Activated T-cell treated with anti-CD3 and anti-CD28 coated beads, Interleukin-2, amount 50 U/mL, for 4 hours (primary cell): ENCODE measurements around the gene C1QTNF3. TPM values are rescaled to one million over a fixed set of nuclear protein-coding genes. Genes with fewer than 3 reads are reported as not detected.
A peak's percentile ranks its signal among the peaks of the same experiment; 100 is the strongest.
"Not testable (repeated sequence)": the region's sequence is repeated elsewhere in the genome, so short reads cannot be mapped to it uniquely, and the experiment has no call there.

Source experiments
- ATAC-seq, 2 donors: fragments of 200-7000 bp; cut with Tn5 transposase; one replicate each; pipeline ENCODE4 v1.10.0; 2021
- DNase-seq: peaks from one replicate; pipeline ENCODE4 v3.0.0-alpha.2; 2020
- H3K27me3 Mint-ChIP-seq: one replicate; pipeline ENCODE4 v1.8.0; 2021; ENCODE audit warnings: low read depth, mixed read lengths
- H3K36me3 Mint-ChIP-seq: one replicate; pipeline ENCODE4 v1.8.0; 2022; ENCODE audit warnings: mixed read lengths; ENCODE audit not compliant: insufficient read depth
- H3K4me1 Mint-ChIP-seq: one replicate; pipeline ENCODE4 v1.8.0; 2021; ENCODE audit warnings: low read depth, mixed read lengths
- H3K4me3 Mint-ChIP-seq: one replicate; pipeline ENCODE4 v1.8.0; 2021; ENCODE audit warnings: mild to moderate bottlenecking, moderate library complexity, mixed read lengths
- H3K9me3 Mint-ChIP-seq: one replicate; pipeline ENCODE4 v1.8.0; 2021; ENCODE audit warnings: mixed read lengths
- total RNA-seq, 3 donors: library from RNA; stranded (reverse); gene quantifications; one replicate each; pipeline ENCODE4 v1.2.1, GENCODE V29; 2021

C1QTNF3 gene
- total RNA-seq, 3 donors from 2014 or later: 0.58 to 0.76 (median 0.73) TPM

GRCh38 chr5:34040472-34040871, 2.5 kb downstream of the C1QTNF3 start:
- no peak for DNase-seq
- H3K9me3 Mint-ChIP-seq: no peaks in the 10 kb centered on the region
- no peaks in the 10 kb centered on the region for H3K4me1 Mint-ChIP-seq
- no peaks in the 10 kb centered on the region for H3K27me3 Mint-ChIP-seq
- H3K4me3 Mint-ChIP-seq: no peak overlapping the region
- peaks cover 9% of the 10 kb centered on the region for H3K36me3 Mint-ChIP-seq
- no peak for ATAC-seq

GRCh38 chr5:34039398-34040157, 3.4 kb downstream of the C1QTNF3 start:
- H3K27me3 Mint-ChIP-seq: no peaks in the 10 kb centered on the region
- DNase-seq (no peak), ATAC-seq (no peak)
- H3K4me3 Mint-ChIP-seq: no peak overlapping the region
- H3K36me3 Mint-ChIP-seq: peaks cover 11% of the 10 kb centered on the region
- no peaks in the 10 kb centered on the region for H3K4me1 Mint-ChIP-seq
- H3K9me3 Mint-ChIP-seq: no peaks in the 10 kb centered on the region

GRCh38 chr5:34038838-34039237, 4.2 kb downstream of the C1QTNF3 start:
- no peak for ATAC-seq
- Mint-ChIP-seq H3K9me3 (no peaks in the 10 kb centered on the region), H3K4me3 (no peak overlapping the region), H3K4me1 (no peaks in the 10 kb centered on the region), H3K27me3 (no peaks in the 10 kb centered on the region), H3K36me3 (peaks cover 11% of the 10 kb centered on the region)
- DNase-seq: no peak

GRCh38 chr5:34038390-34038789, 4.6 kb downstream of the C1QTNF3 start:
- no peak overlapping the region for H3K4me3 Mint-ChIP-seq
- no peaks in the 10 kb centered on the region for H3K9me3 Mint-ChIP-seq
- H3K4me1 Mint-ChIP-seq: no peaks in the 10 kb centered on the region
- DNase-seq (no peak), ATAC-seq (no peak)
- H3K27me3 Mint-ChIP-seq: no peaks in the 10 kb centered on the region
- H3K36me3 Mint-ChIP-seq: peaks cover 15% of the 10 kb centered on the region

GRCh38 chr5:34037726-34038125, 5.3 kb downstream of the C1QTNF3 start:
- DNase-seq: no peak
- no peaks in the 10 kb centered on the region for H3K27me3 Mint-ChIP-seq
- no peak overlapping the region for H3K4me3 Mint-ChIP-seq
- H3K4me1 Mint-ChIP-seq: no peaks in the 10 kb centered on the region
- H3K9me3 Mint-ChIP-seq: no peaks in the 10 kb centered on the region
- no peak for ATAC-seq
- peaks cover 20% of the 10 kb centered on the region for H3K36me3 Mint-ChIP-seq

- Mint-ChIP-seq H3K36me3 (peaks cover 20% of the 10 kb centered on the region), H3K27me3 (no peaks in the 10 kb centered on the region), H3K4me1 (no peaks in the 10 kb centered on the region), H3K9me3 (no peaks in the 10 kb centered on the region), H3K4me3 (no peak overlapping the region)
- DNase-seq (no peak), ATAC-seq (no peak)
Observed at GRCh38 chr5:34035756-34036155, 7.3 kb downstream of the C1QTNF3 start.

GRCh38 chr5:34034534-34035327, 8.3 kb downstream of the C1QTNF3 start:
- Mint-ChIP-seq H3K4me3 (no peak overlapping the region), H3K9me3 (no peaks in the 10 kb centered on the region), H3K27me3 (no peaks in the 10 kb centered on the region), H3K4me1 (no peaks in the 10 kb centered on the region), H3K36me3 (peaks cover 20% of the 10 kb centered on the region)
- DNase-seq: no peak
- no peak for ATAC-seq

GRCh38 chr5:34031966-34032365, 11.0 kb downstream of the C1QTNF3 start:
- Mint-ChIP-seq H3K36me3 (peaks cover 18% of the 10 kb centered on the region), H3K4me3 (no peak overlapping the region), H3K27me3 (no peaks in the 10 kb centered on the region), H3K9me3 (no peaks in the 10 kb centered on the region), H3K4me1 (no peaks in the 10 kb centered on the region)
- DNase-seq (no peak), ATAC-seq (no peak)

- Mint-ChIP-seq H3K36me3 (peaks cover 21% of the 10 kb centered on the region), H3K4me3 (no peak overlapping the region), H3K27me3 (no peaks in the 10 kb centered on the region), H3K9me3 (no peaks in the 10 kb centered on the region), H3K4me1 (no peaks in the 10 kb centered on the region)
- no peak for DNase-seq
- no peak for ATAC-seq
Observed at GRCh38 chr5:34031117-34031516, 11.9 kb downstream of the C1QTNF3 start.

GRCh38 chr5:34030585-34030984, 12.4 kb downstream of the C1QTNF3 start:
- not testable (repeated sequence) for ATAC-seq

GRCh38 chr5:34030048-34030447, 13.0 kb downstream of the C1QTNF3 start:
- DNase-seq (no peak), ATAC-seq (no peak)
- H3K9me3 Mint-ChIP-seq: no peaks in the 10 kb centered on the region
- H3K4me1 Mint-ChIP-seq: no peaks in the 10 kb centered on the region
- H3K4me3 Mint-ChIP-seq: no peak overlapping the region
- no peaks in the 10 kb centered on the region for H3K27me3 Mint-ChIP-seq
- H3K36me3 Mint-ChIP-seq: peaks cover 27% of the 10 kb centered on the region

More at GRCh38 chr5:34030585-34030984, 12.4 kb downstream of the C1QTNF3 start:
- H3K36me3 Mint-ChIP-seq: peaks cover 26% of the 10 kb centered on the region
- H3K27me3 Mint-ChIP-seq, H3K4me3 Mint-ChIP-seq, H3K4me1 Mint-ChIP-seq, H3K9me3 Mint-ChIP-seq, DNase-seq: not testable (repeated sequence)

GRCh38 chr5:34028349-34028748, 14.7 kb downstream of the C1QTNF3 start:
- H3K4me3 Mint-ChIP-seq: no peak overlapping the region
- H3K27me3 Mint-ChIP-seq: no peaks in the 10 kb centered on the region
- H3K9me3 Mint-ChIP-seq: no peaks in the 10 kb centered on the region
- H3K4me1 Mint-ChIP-seq: no peaks in the 10 kb centered on the region
- DNase-seq: no peak
- ATAC-seq: no peak
- H3K36me3 Mint-ChIP-seq: peaks cover 21% of the 10 kb centered on the region

- peaks cover 16% of the 10 kb centered on the region for H3K4me1 Mint-ChIP-seq
- no peaks in the 10 kb centered on the region for H3K9me3 Mint-ChIP-seq
- no peak for ATAC-seq
- H3K27me3 Mint-ChIP-seq: no peaks in the 10 kb centered on the region
- H3K4me3 Mint-ChIP-seq: no peak overlapping the region
- DNase-seq: no peak
- H3K36me3 Mint-ChIP-seq: peaks cover 18% of the 10 kb centered on the region
Observed at GRCh38 chr5:34026089-34026761, 16.8 kb downstream of the C1QTNF3 start.

GRCh38 chr5:34022121-34022705, 20.8 kb downstream of the C1QTNF3 start:
- Mint-ChIP-seq H3K9me3 (no peaks in the 10 kb centered on the region), H3K36me3 (peaks cover 25% of the 10 kb centered on the region), H3K4me1 (peaks cover 18% of the 10 kb centered on the region), H3K27me3 (no peaks in the 10 kb centered on the region), H3K4me3 (no peak overlapping the region)
- DNase-seq: no peak
- ATAC-seq: peak; percentile 84 to 90
